Activated CD8-positive, alpha-beta memory T cell treated with anti-CD3 and anti-CD28 coated beads for 1 hour (primary cell): ENCODE data around the gene KERA.

Experiments used
- DNase-seq, 2 donors: peaks; one replicate each; pipeline ENCODE4 v3.0.0-alpha.2; 2020; ENCODE audit warnings: low read depth in 1 of 2; ENCODE audit errors: extremely low read depth in 1 of 2

Gene KERA

GRCh38 chr12:91017511-91018263 lies 40.1 kb downstream of the KERA start:
- no peak for DNase-seq

DNA sequence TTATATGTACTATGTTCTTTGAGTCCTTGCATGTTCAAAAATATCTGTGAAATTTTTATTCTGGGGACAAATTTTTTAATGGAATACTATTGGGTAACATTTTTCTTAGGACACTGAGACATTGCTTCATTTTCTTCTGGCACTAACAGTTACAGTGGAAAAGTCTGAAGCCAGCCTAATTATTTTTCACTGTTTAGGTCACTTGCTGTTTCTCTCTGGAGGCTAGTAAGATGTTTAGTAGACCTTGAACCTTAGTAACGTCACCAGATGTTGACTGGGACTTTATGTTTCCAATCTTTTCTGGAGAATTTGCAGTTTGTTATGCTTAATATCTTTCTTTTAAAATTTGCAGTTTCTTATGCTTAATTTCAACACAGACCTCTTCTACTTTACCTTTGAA lies 40.8 kb downstream of the KERA start:
- no peak for DNase-seq

- no peak for DNase-seq
Observed at GRCh38 chr12:91009319-91009950, 48.4 kb downstream of the KERA start.

GRCh38 chr12:91007531-91008290 lies 50.1 kb downstream of the KERA start:
- no peak for DNase-seq

- no peak for DNase-seq
Observed at GRCh38 chr12:91004872-91005271, 53.0 kb downstream of the KERA start, which contains the start of gene EPYC. EPYC (minus strand) TSS chr12:91004972; CDS start chr12:91002565, 2,407 bp downstream.

GRCh38 chr12:91003737-91004136 lies 54.1 kb downstream of the KERA start:
- no peak for DNase-seq

DNA sequence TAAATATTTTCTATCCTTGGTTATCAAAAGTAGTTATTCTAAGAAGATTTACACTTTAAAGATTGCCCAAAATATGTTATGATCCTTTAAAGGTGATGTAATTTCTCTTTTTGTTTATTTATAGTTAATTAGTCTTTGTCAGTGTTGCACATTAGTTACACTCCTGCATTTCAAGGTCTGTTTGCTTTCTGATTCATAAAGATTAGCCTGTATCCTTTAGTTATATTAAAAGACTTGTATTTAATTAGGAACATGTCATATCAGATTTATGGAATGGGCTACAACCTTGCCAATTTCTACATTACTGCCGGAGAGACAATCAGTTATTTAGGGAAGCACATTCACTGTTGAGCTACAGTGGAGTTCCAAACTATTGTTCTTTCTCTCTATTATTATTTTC lies 56.5 kb downstream of the KERA start:
- no peak for DNase-seq
